Motor neuron (in vitro differentiated cells): Measurements from ENCODE around the gene RETREG2. TPM values are rescaled to one million over a fixed set of nuclear protein-coding genes. Genes with fewer than 3 reads are reported as not detected.
"Not testable (repeated sequence)": the region's sequence is repeated elsewhere in the genome, so short reads cannot be mapped to it uniquely, and the experiment has no call there.

Source experiments
- ATAC-seq, 8 experiments: fragments of 200-7000 bp; cut with Tn5 transposase; replicated peaks in 6 of 8; 2 replicates each; pipeline ENCODE4 v1.8.0; 2021; ENCODE audit warnings: mild to moderate bottlenecking in 8 of 8, moderate library complexity in 8 of 8
- H3K27ac ChIP-seq, 2 donors: fragments of 250-450 bp; sonication (Bioruptor Pico); 2 replicates each; pipeline ENCODE4 v1.9.0; 2021; ENCODE audit warnings: antibody characterized with exemption in 2 of 2, mild to moderate bottlenecking in 2 of 2, moderate library complexity in 1 of 2
- H3K4me1 ChIP-seq, 2 donors: fragments of 250-450 bp; sonication (Bioruptor Pico); replicated peaks in 1 of 2; 2 replicates each; pipeline ENCODE4 v1.6.1; 2021; ENCODE audit warnings: antibody characterized with exemption in 2 of 2, mild to moderate bottlenecking in 2 of 2, moderate library complexity in 1 of 2
- H3K4me3 ChIP-seq, 5 donors: fragments of 250-450 bp; sonication (Bioruptor Pico); 2 replicates each; pipeline ENCODE4 v1.9.0; 2021; ENCODE audit warnings: antibody characterized with exemption in 5 of 5, mild to moderate bottlenecking in 5 of 5, moderate library complexity in 4 of 5
- WGBS, 10 experiments: fragments of 450-650 bp; shearing (Covaris generic); methylation state at CpG; one replicate each; pipeline ENCODE4 v1.0.0; 2022; 5-methylcytosine and 5-hydroxymethylcytosine counted together
- in situ Hi-C, 9 experiments: fragments of 400-800 bp; cut with MboI; loops; one replicate each; pipeline ENCODE4 v1.15.0; 2021; ENCODE audit warnings: low sequenced_read_pairs in 9 of 9, low pct_unique_long_range_greater_than_20kb in 2 of 9; ENCODE audit not compliant: unreplicated experiment in 9 of 9
- total RNA-seq, 8 experiments: library from RNA; unstranded; fragments of 300-600 nt; gene quantifications; 2 replicates each; pipeline versions ENCODE4 v1.2.3 to v1.2.4, GENCODE V29; 2022

The RETREG2 gene
- total RNA-seq, 8 experiments from 2014 or later, result 41.0 to 102 (median 69.0) TPM

- no peak for ATAC-seq
- Histone ChIP-seq H3K27ac (no peak overlapping the region), H3K4me3 (no peak overlapping the region), H3K4me1 (peaks cover 2 to 5% of the 10 kb centered on the region in 2 donors)
- in situ Hi-C loops, result no loop called here
- WGBS, 10 experiments, result 88 to 100% (median 100%) methylated on average over 1 to 3 of the region's 5 CpGs; no CpG with 5 or more reads in 5 of the 10 experiments
Observed at GRCh38 chr2:219180961-219181360, 2.9 kb downstream of the RETREG2 start.

DNA sequence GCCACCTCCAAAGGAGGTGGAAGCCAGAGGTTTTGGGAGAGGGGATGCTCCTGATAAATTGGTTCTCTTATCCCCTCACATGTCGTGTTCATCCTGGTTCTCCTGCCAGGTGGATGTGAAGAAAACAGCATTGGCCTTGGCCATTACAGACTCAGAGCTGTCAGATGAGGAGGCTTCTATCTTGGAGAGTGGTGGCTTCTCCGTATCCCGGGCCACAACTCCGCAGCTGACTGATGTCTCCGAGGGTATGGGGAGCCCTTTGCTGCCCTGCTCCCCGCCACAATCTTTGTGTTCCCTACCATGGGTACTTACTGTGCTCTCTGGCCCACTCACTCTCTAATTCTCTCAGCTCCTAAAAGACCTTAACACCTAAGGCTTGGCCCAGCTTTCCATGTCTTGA is 3.5 kb downstream of the RETREG2 start:
- H3K4me1 ChIP-seq, result peaks cover 2 to 5% of the 10 kb centered on the region in 2 donors
- no peak overlapping the region for H3K27ac ChIP-seq
- H3K4me3 ChIP-seq, result no peak overlapping the region
- 0 to 100% (median 93%) methylated on average over 1 to 4 of the region's 6 CpGs; no CpG with 5 or more reads in 4 of the 10 experiments for WGBS, 10 experiments
- no peak for ATAC-seq
- in situ Hi-C loops, result no loop called here

DNA sequence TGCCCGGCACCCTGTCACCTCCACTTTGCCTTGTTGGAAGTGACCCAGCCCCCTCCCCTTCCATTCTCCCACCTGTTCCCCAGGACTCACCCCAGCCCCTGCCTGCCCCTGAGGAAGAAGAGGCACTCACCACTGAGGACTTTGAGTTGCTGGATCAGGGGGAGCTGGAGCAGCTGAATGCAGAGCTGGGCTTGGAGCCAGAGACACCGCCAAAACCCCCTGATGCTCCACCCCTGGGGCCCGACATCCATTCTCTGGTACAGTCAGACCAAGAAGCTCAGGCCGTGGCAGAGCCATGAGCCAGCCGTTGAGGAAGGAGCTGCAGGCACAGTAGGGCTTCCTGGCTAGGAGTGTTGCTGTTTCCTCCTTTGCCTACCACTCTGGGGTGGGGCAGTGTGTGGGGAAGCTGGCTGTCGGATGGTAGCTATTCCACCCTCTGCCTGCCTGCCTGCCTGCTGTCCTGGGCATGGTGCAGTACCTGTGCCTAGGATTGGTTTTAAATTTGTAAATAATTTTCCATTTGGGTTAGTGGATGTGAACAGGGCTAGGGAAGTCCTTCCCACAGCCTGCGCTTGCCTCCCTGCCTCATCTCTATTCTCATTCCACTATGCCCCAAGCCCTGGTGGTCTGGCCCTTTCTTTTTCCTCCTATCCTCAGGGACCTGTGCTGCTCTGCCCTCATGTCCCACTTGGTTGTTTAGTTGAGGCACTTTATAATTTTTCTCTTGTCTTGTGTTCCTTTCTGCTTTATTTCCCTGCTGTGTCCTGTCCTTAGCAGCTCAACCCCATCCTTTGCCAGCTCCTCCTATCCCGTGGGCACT is 4.5 kb downstream of the RETREG2 start:
- 0 to 100% (median 92%) methylated on average over 1 to 4 of the region's 8 CpGs; no CpG with 5 or more reads in 1 of the 10 experiments for WGBS, 10 experiments
- H3K4me3 ChIP-seq, result no peak overlapping the region
- H3K27ac ChIP-seq, result no peak overlapping the region
- in situ Hi-C loops, result no loop called here
- ATAC-seq, result no peak
- H3K4me1 ChIP-seq, result peaks cover 2 to 5% of the 10 kb centered on the region in 2 donors

- Histone ChIP-seq H3K27ac (no peak overlapping the region), H3K4me3 (no peak overlapping the region), H3K4me1 (peaks cover 2 to 5% of the 10 kb centered on the region in 2 donors)
- ATAC-seq, result no peak
- 40 to 100% (median 90%) methylated on average over 1 to 6 of the region's 6 CpGs; no CpG with 5 or more reads in 2 of the 10 experiments for WGBS, 10 experiments
- in situ Hi-C loops, result no loop called here
Observed at GRCh38 chr2:219183151-219183772, 5.2 kb downstream of the RETREG2 start.

DNA sequence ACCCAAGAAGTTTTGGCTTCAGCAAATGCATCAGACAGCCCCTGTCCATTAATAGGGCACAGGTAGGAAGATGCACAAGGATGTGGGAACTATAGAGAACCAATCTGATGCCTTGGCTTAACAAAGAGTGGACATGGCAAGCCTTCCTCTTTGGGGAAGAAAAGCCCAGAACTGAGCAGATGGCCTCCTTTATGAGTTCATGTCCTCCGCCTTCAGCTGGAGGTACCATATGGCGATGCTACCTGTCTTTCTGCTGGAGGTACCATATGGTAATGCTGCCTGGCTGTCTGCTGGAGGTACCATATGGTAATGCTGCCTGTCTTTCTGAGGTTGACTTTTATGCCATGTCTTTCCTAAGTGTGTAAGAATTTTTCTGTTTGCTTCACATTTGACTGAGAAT is 6.0 kb downstream of the RETREG2 start:
- peaks cover 0 to 2% of the 10 kb centered on the region in 2 donors for H3K4me1 ChIP-seq
- 90 to 100% (median 100%) methylated on average over 1 to 2 of the region's 2 CpGs; no CpG with 5 or more reads in 5 of the 10 experiments for WGBS, 10 experiments
- no peak overlapping the region for H3K27ac ChIP-seq
- in situ Hi-C loops, result no loop called here
- H3K4me3 ChIP-seq, result no peak overlapping the region
- ATAC-seq, result no peak

DNA sequence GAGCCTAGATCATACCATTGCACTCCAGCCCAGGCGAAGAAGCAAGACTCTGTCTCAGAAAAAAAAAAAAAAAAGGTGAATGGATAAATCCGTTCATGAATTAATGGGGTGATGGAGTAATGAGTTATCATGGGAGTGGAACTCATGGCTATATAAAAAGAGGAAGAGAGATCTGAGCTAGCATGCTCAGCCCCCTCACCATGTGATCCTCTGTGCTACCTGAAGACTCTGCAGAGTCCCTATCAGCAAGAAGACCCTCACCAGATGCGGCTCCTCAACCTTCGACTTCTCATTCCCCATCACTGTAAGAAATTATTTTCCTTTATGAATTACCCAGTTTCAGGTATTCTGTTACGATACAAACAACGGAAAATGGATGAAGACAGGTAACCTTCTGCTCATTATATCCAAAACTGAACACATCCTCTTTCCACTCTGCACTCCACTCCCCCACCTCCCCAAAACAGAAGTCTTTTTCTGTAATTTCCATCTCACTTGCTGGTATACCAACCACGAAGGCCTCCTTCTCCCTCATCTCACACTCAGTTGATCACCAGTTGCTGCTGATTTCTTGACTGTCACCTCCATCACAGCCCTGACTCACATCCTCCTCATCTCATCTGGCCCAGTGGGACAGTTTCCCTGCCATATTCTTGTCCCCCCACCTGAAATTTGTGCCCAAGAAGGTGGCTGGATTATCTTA is 8.8 kb downstream of the RETREG2 start:
- in situ Hi-C loops, result no loop called here
- Histone ChIP-seq H3K27ac (no peak overlapping the region), H3K4me1 (no peaks in the 10 kb centered on the region), H3K4me3 (no peak overlapping the region)
- ATAC-seq, result no peak
- WGBS, 10 experiments, result 64 to 100% (median 87%) methylated on average over 1 to 6 of the region's 7 CpGs; no CpG with 5 or more reads in 1 of the 10 experiments

- H3K27ac ChIP-seq, result no peak overlapping the region
- WGBS, 10 experiments, result 100% methylated on average over 1 of the region's 1 CpG; no CpG with 5 or more reads in 8 of the 10 experiments
- no peak for ATAC-seq
- H3K4me1 ChIP-seq, result no peaks in the 10 kb centered on the region
- no peak overlapping the region for H3K4me3 ChIP-seq
- in situ Hi-C loops, result no loop called here
Observed at GRCh38 chr2:219197388-219197787, 19.3 kb downstream of the RETREG2 start.

DNA sequence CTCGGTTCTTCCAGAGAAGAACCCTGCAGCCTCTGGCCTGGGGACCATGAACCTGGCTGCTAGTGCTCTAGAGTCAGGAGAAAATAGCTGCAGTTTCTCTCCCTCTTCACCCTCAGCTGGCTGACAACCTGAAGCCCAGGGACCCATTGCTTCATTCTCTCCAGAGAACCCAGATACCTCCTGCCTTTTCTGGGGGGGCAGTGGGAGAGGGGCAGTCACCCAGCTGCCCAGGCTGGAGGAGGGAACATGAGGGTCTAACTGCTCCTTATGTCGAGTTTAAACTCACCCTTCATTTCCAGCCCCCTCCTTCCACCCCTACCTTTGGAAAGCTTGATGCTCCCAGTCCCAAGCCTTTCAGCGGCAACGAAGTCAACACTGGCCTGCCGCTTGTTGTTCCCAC is 20.9 kb downstream of the RETREG2 start:
- in situ Hi-C loops, result no loop called here
- WGBS, 10 experiments, result 50 to 88% (median 79%) methylated on average over 1 to 4 of the region's 5 CpGs; no CpG with 5 or more reads in 3 of the 10 experiments
- Histone ChIP-seq H3K4me1 (no peaks in the 10 kb centered on the region), H3K27ac (no peak overlapping the region), H3K4me3 (no peak overlapping the region)
- ATAC-seq, result peak in 2 of 8 experiments; percentile 16 to 36

- ATAC-seq, result peak in 2 of 8 experiments; percentile 56 to 57
- H3K27ac ChIP-seq, result no peak overlapping the region
- no peaks in the 10 kb centered on the region for H3K4me1 ChIP-seq
- 55 to 100% (median 85%) methylated on average over 2 to 11 of the region's 12 CpGs; no CpG with 5 or more reads in 3 of the 10 experiments for whole genome bisulfite sequencing, 10 experiments
- in situ Hi-C loops, result no loop called here
- H3K4me3 ChIP-seq, result no peak overlapping the region
Observed at GRCh38 chr2:219199470-219200211, 21.6 kb downstream of the RETREG2 start.

- in situ Hi-C loops, H3K4me3 ChIP-seq, H3K4me1 ChIP-seq, H3K27ac ChIP-seq, ATAC-seq: not testable (repeated sequence)
- WGBS, 10 experiments, result 66 to 95% (median 80%) methylated on average over 1 to 15 of the region's 26 CpGs; no CpG with 5 or more reads in 3 of the 10 experiments
Observed at GRCh38 chr2:219200502-219201326, 22.6 kb downstream of the RETREG2 start.

DNA sequence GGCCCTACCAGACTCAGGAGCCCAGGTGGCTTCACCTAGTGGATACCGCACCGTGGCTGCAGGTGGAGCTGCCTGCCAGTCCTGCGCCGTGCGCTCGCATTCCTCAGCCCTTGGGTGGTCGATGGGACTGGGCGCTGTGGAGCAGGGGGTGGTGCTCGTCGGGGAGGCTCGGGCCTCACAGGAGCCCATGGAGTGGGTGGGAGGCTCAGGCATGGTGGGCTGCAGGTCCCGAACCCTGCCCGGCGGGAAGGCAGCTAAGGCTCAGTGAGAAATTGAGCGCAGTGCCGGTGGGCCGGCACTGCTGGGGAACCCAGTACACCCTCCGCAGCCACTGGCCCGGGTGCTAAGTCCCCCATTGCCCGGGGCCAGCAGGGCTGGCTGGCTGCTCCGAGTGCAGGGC is 23.3 kb downstream of the RETREG2 start:
- H3K27ac ChIP-seq, in situ Hi-C loops, H3K4me1 ChIP-seq, H3K4me3 ChIP-seq, ATAC-seq: not testable (repeated sequence)
- WGBS, 10 experiments, result 100% methylated on average over 1 of the region's 21 CpGs; no CpG with 5 or more reads in 9 of the 10 experiments
